Measurements from ENCODE around the gene SLC12A6.
A peak's percentile ranks its signal among the peaks of the same experiment; 100 is the strongest.
"Not testable (repeated sequence)": the region's sequence is repeated elsewhere in the genome, so short reads cannot be mapped to it uniquely, and the experiment has no call there.

The SLC12A6 gene

GRCh38 chr15:34337557-34338306 is at the start of gene SLC12A6:
TSS of gene SLC12A6 (minus strand) at chr15:34337781. CDS start at chr15:34336680, 1,101 bp downstream.
- DNase-seq (ENCODE audit: low read depth, low spot score): peak; percentile 66

DNA sequence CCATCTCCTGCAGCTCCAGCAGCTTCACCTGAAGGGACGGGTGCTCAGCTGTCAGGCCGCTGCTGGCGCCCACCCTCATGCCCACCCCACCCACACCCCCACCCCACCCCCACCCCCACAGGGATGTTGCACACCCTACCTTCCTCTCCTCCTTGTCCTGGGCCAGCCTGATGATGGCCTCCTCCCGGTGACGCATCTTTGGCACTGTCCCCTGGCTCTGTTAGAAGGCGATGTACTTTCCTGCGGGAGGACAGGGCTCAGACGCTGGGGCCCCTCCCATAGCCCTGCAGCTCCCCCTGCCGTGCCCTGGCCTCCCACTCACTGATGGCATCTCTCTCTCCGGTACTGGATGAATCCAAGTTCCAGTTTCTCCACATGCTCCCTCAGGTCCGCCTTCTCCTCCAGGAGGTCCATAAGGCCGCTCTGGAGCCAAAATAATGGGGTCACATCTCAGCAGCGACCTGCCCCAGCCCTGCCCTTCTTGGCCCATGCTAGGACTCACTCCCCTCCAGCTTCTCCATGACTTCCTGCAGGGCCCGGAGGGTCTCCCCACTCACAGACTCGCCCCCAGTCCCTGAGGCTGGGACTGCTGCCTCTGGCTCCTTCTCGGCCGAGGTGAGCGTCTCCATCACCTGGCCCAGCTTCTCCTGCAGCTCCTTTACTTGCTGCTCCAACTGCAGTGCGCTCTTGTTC is 44.4 kb upstream of the SLC12A6 start:
- not testable (repeated sequence) for DNase-seq (ENCODE audit: low read depth, low spot score)

DNA sequence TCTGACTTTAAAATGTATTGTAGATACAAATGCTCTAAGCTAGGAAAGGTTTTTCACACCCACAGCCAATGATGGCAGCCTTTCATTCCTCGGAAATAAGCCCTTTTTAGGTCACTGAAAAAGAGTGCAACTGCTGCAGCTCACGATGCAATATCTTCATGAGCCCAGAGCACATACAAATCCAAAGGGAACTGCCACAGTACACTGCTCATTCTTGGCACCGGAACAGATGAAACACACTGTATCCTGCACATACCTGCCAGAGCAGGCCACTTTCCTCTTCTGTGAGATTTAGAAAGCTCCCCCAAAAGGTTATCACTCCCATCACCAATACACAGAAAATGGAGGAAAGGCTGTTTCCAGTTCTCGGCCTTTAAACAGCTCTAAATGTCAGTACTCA is 42.9 kb upstream of the SLC12A6 start:
- not testable (repeated sequence) for DNase-seq (ENCODE audit: low read depth, low spot score)

DNA sequence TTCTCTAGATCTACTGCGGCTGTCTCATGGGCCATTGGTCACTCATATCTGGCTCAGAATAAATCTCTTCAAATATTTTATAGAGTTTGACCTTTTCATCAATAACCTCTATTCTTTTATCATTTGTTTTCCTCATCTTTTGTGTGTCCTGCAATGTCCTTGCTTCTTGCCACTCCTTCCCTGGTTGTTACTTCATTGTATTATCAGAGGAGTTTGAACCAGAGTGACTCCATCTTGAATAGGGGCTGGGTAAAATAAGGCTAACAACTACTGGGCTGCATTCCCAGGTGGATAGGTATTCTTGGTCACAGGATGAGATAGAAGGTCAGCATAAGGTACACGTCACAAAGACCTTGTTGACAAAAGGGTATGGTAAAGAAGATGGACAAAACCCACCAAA is 39.3 kb upstream of the SLC12A6 start:
- no peak for DNase-seq (ENCODE audit: low read depth, low spot score)

GRCh38 chr15:34375541-34375940 is 38.0 kb upstream of the SLC12A6 start:
- DNase-seq (ENCODE audit: low read depth, low spot score): not testable (repeated sequence)

DNA sequence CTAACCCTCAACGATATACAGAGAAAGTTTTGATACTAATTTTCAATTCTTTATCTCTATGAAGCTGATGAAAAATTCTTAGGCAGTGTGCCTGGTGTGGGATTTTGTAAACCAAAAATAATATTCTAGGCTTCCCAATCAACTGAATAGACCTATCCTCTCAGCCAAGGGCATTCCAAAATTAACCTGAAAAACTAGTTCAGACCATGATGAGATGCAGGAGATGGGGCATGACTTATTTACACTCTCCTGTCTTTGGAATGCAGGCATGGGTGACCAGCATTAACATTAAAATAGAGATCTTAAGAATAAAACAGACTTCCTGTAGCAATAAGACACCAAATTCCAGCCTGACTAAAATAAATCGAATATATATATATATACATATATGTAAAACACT is 37.2 kb upstream of the SLC12A6 start:
- DNase-seq (ENCODE audit: low read depth, low spot score): no peak

- no peak for DNase-seq (ENCODE audit: low read depth, low spot score)
Observed at GRCh38 chr15:34373951-34374350, 36.4 kb upstream of the SLC12A6 start.

DNA sequence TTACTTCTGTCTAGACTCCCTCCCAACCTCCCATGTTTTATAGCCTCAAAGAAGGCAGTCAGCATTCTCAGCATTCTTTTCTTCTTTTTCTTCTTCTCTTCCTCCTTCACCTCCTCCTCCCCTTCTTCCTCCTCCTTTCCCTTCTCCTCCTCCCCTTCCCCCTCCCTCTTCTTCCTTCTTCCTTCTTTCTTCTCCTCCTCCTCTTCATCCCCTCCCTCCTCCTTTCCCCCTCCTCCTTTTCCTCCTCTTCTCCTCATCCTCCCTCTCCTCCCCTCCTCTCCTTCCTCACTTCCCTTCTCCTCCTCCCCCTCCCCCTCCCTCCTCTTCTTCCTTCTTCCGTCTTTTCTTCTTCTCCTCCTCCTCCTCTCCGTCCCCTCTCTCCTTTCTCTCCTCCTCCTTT is 33.1 kb upstream of the SLC12A6 start:
- no peak for DNase-seq (ENCODE audit: low read depth, low spot score)

- DNase-seq (ENCODE audit: low read depth, low spot score): no peak
Observed at GRCh38 chr15:34370129-34370528, 32.5 kb upstream of the SLC12A6 start.

- DNase-seq (ENCODE audit: low read depth, low spot score): peak; percentile 77
Observed at GRCh38 chr15:34367101-34368081, 29.8 kb upstream of the SLC12A6 start, which contains the start of gene LPCAT4. TSS of gene LPCAT4 (minus strand) at chr15:34367196. CDS start at chr15:34367100, 96 bp downstream.

GRCh38 chr15:34366271-34367065 is 28.9 kb upstream of the SLC12A6 start:
- DNase-seq (ENCODE audit: low read depth, low spot score): no peak

- DNase-seq (ENCODE audit: low read depth, low spot score): no peak
Observed at GRCh38 chr15:34365836-34366235, 28.3 kb upstream of the SLC12A6 start.

- DNase-seq (ENCODE audit: low read depth, low spot score): no peak
Observed at GRCh38 chr15:34365091-34365825, 27.7 kb upstream of the SLC12A6 start.

DNA sequence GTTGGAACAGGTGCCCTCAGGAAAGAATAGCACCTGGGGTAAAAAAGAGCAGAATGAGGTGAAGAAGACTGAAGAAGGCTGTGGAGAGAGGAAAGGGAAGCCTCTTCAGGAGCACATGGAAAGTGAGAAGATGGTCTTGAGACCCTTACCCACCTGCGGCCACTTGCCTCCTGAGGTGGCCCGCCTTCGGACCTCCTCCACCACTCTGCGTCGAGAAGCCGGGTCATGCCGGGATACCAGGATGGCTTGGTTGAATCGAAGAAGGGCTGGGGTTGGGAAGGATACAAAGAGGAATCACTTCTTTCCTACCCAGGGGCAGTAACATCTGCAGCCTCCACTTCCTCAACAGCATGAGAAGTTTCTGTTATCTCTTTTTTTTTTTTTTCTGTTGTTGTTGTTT is 26.5 kb upstream of the SLC12A6 start:
- no peak for DNase-seq (ENCODE audit: low read depth, low spot score)

GRCh38 chr15:34362047-34362773 is 24.6 kb upstream of the SLC12A6 start:
- DNase-seq (ENCODE audit: low read depth, low spot score): no peak

DNA sequence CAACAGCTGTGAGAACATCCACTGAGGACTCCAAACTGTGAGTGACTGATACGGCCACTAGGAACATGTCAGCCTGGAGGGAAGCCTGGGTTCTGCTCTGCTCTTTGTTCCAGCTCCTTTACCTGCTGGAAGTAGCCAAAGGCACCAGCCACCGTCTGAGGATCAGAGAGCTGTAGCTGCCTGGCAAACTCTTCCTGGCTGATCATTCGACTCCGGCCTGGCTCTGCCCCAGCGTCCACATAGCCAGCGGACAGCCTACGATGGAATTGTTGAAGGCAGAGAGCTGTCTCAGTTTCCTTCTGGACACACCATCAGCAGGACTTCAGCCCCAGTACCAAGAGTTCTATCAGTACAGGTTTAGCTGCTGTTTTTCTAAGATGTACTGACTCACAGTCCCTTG is 23.7 kb upstream of the SLC12A6 start:
- no peak for DNase-seq (ENCODE audit: low read depth, low spot score)

DNA sequence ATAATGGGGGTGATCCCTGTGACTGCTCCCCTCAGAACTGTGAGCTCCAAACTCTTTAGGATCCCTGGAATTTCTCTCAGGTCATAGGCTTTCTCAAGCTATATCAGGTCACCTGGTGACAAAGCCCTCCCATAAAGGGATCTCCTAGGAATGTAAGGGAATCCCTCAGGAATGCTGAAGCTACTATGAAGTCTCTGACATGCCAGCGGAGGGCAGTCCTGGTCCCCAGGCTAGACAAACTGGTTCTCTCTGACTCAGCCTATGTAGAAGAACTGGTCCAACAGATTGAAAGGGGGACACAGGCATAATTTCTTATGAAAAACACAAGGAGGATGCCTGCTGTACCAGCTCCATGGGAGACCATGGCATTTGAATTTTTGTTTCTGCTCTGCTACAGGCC is 22.7 kb upstream of the SLC12A6 start:
- no peak for DNase-seq (ENCODE audit: low read depth, low spot score)

DNA sequence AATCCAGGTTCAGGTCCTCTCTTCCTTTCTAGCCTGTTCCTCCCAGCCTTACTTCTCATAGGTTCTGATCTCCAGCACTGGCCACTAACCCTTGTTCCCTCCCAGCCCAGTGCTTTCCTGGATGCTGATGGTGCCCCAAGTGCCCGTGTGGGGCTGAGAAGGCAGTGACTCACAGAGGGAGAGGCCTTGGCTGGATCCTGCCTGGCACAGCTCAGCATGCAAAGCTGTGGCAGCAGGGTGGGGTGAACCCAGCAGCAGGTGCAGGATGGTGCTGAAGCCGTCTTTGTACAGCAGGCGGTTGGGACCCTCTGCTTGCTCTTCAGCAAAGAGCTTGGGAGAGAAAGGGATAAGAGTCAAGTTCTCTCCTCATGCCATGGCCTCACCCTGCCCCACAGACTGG is 21.8 kb upstream of the SLC12A6 start:
- no peak for DNase-seq (ENCODE audit: low read depth, low spot score)

DNA sequence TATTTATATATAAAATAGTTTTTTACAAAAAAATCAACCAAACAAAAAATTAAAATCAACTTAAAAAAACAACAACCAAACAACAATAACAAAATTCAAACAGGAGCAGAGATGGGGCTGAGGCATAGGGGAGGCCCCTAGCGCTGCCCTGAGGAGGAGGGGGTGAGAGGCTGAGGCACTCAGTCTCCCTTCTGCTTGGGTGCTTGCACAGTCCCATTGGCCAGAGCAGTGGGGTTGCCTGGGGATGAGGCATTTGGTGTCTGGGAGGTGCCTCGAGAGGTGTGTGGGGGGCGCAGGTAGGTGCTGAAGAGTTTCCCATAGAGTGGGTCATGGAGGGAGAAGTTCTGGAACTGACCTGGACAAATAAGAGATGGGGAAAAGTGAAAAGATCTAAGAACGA is 21.4 kb upstream of the SLC12A6 start:
- DNase-seq (ENCODE audit: low read depth, low spot score): no peak

DNA sequence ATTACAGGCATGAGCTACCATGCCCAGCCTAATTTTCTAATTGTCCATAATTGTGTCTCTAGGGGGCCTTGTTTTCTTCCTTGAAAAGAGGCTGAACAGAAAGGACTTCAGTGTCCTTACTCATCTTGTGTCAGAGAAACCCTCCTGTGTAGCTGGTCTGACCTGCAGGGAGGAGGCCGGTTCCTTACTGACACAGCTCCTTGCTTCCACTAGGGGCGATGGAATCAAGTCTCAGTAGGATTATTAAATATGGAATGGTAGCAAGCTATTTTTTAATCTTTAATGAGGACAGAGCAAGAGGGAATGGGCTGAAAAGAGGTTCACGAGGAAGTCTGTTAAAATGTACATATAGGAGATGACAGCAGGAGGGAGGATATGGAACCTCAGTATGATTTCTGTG is 20.8 kb upstream of the SLC12A6 start:
- DNase-seq (ENCODE audit: low read depth, low spot score): no peak
